ENCODE data around the gene CELF2. TPM values are rescaled to one million over a fixed set of nuclear protein-coding genes. Genes with fewer than 3 reads are reported as not detected.

CELF2 gene
- polyA plus RNA-seq, 1 donor from 2014 or later = 55.5 TPM

DNA sequence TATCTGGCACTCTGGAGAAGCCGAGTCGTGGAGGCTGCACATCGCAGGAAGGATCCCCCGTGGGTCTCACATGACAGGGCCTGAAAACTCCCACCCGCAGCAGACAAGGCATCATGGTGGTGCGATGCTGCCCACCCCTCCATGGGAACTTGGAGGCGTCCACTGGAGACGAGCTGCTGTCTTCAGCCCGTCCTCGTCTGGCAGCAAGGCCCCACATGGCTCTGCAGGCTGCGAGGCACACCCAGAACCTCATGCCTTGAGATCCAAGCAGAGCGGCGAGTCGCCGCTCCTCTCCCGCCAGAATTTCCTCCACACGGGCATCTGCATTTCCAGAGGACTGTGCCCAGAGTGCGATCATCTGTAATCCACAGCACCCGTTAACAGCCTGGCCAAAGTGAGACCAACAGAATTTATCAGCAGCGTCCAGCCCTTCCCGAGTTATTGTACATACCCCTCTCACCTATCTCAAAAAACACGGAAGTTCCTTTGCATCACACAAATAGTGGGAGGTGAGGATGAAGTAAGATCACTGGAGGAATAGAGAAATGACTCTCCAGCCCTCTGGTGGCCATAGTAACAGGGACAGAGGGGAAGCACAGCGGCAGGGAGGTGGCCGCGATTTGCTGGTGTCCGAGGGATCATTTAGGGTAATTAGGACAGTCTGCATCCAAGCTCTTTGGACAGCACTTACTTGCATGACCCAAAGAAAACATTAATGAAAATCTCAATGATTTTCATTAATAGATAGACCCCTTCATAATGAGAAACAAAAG is 301.3 kb downstream of the CELF2 start:
- Histone ChIP-seq H3K27me3 (ENCODE audit: insufficient read depth, low read depth, low read length) (no peaks in the 10 kb centered on the region), H3K9me2 (ENCODE audit: insufficient read depth, low read length) (no peaks in the 10 kb centered on the region), H3K4me2 (ENCODE audit: low read length) (no peak overlapping the region), H3K9me3 (ENCODE audit: low read length) (peaks cover under 1% of the 10 kb centered on the region), H3K9ac (ENCODE audit: low read length) (no peak overlapping the region), H3F3A (ENCODE audit: insufficient read depth, low read length, poor library complexity, severe bottlenecking) (no peaks in the 10 kb centered on the region), H4K20me1 (ENCODE audit: insufficient read depth) (no peaks in the 10 kb centered on the region), H3K27ac (ENCODE audit: low read length) (no peak overlapping the region), H3K4me3 (ENCODE audit: low read length) (no peak overlapping the region), H3K79me2 (replicated peaks; ENCODE audit: insufficient read depth, low read length) (no peaks in the 10 kb centered on the region), H3K36me3 (ENCODE audit: insufficient read depth, low read length) (peaks cover 23% of the 10 kb centered on the region), H2AFZ (ENCODE audit: low read depth, low read length) (no peak overlapping the region)
- TF ChIP-seq SMC3 (conservative IDR thresholded peaks at IDR 0.05; ENCODE audit: poor library complexity) = no peak
- TF ChIP-seq EZH2 (IDR thresholded peaks at IDR 0.05; ENCODE audit: borderline replicate concordance, insufficient read depth, low read length, poor library complexity, severe bottlenecking) = no peak
- TF ChIP-seq TAF1 (IDR thresholded peaks at IDR 0.05; ENCODE audit: low read depth) = no peak
- TF ChIP-seq MXI1 (conservative IDR thresholded peaks at IDR 0.05; ENCODE audit: poor library complexity, severe bottlenecking) = no peak
- TF ChIP-seq RAD21 (conservative IDR thresholded peaks at IDR 0.05) = no peak
- TF ChIP-seq, protein P1, sequence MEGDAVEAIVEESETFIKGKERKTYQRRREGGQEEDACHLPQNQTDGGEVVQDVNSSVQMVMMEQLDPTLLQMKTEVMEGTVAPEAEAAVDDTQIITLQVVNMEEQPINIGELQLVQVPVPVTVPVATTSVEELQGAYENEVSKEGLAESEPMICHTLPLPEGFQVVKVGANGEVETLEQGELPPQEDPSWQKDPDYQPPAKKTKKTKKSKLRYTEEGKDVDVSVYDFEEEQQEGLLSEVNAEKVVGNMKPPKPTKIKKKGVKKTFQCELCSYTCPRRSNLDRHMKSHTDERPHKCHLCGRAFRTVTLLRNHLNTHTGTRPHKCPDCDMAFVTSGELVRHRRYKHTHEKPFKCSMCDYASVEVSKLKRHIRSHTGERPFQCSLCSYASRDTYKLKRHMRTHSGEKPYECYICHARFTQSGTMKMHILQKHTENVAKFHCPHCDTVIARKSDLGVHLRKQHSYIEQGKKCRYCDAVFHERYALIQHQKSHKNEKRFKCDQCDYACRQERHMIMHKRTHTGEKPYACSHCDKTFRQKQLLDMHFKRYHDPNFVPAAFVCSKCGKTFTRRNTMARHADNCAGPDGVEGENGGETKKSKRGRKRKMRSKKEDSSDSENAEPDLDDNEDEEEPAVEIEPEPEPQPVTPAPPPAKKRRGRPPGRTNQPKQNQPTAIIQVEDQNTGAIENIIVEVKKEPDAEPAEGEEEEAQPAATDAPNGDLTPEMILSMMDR (IDR thresholded peaks at IDR 0.05; ENCODE audit: poor library complexity, severe bottlenecking) = no peak
- TF ChIP-seq EP300 (conservative IDR thresholded peaks at IDR 0.05; ENCODE audit: poor library complexity, severe bottlenecking) = no peak
- TF ChIP-seq POLR2AphosphoS5 (IDR thresholded peaks at IDR 0.05) = no peak
- TF ChIP-seq, protein P2, sequence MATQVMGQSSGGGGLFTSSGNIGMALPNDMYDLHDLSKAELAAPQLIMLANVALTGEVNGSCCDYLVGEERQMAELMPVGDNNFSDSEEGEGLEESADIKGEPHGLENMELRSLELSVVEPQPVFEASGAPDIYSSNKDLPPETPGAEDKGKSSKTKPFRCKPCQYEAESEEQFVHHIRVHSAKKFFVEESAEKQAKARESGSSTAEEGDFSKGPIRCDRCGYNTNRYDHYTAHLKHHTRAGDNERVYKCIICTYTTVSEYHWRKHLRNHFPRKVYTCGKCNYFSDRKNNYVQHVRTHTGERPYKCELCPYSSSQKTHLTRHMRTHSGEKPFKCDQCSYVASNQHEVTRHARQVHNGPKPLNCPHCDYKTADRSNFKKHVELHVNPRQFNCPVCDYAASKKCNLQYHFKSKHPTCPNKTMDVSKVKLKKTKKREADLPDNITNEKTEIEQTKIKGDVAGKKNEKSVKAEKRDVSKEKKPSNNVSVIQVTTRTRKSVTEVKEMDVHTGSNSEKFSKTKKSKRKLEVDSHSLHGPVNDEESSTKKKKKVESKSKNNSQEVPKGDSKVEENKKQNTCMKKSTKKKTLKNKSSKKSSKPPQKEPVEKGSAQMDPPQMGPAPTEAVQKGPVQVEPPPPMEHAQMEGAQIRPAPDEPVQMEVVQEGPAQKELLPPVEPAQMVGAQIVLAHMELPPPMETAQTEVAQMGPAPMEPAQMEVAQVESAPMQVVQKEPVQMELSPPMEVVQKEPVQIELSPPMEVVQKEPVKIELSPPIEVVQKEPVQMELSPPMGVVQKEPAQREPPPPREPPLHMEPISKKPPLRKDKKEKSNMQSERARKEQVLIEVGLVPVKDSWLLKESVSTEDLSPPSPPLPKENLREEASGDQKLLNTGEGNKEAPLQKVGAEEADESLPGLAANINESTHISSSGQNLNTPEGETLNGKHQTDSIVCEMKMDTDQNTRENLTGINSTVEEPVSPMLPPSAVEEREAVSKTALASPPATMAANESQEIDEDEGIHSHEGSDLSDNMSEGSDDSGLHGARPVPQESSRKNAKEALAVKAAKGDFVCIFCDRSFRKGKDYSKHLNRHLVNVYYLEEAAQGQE (IDR thresholded peaks at IDR 0.05; ENCODE audit: borderline replicate concordance) = no peak

DNA sequence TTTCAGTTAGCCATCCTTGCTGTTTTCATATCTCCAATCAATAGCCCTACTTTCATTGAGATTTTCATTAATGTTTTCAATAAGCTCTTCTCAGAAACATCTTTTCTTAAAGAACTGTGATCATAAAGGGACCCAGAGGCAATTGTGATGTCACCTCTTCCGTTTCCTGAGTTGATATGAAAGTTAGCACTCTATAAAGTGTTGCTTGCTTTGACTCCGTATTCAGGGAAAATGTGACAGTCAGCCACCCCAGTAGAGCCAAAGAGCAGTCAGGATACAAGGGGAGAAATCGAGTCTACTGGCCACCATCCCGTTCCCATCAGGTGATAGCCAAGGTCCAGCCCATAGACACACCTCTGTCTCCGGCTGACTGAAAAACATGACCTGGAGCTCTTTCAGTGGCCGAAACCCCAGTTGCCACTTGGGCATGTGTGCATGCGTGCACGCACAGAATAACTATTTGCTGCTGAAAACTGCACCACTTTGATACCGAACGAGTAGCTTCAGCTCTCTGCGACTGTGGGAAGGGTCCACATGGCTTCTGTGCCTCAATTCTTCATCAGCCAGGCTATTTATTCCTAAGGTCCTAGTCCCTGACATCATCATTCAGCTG is 302.4 kb downstream of the CELF2 start:
- Histone ChIP-seq H4K20me1 (ENCODE audit: insufficient read depth) (no peaks in the 10 kb centered on the region), H3K36me3 (ENCODE audit: insufficient read depth, low read length) (peaks cover 24% of the 10 kb centered on the region), H2AFZ (ENCODE audit: low read depth, low read length) (no peak overlapping the region), H3K9me3 (ENCODE audit: low read length) (no peaks in the 10 kb centered on the region), H3K4me2 (ENCODE audit: low read length) (no peak overlapping the region), H3K4me3 (ENCODE audit: low read length) (no peak overlapping the region), H3K27ac (ENCODE audit: low read length) (no peak overlapping the region), H3K79me2 (replicated peaks; ENCODE audit: insufficient read depth, low read length) (no peaks in the 10 kb centered on the region), H3F3A (ENCODE audit: insufficient read depth, low read length, poor library complexity, severe bottlenecking) (no peaks in the 10 kb centered on the region), H3K9ac (ENCODE audit: low read length) (no peak overlapping the region), H3K9me2 (ENCODE audit: insufficient read depth, low read length) (no peaks in the 10 kb centered on the region), H3K27me3 (ENCODE audit: insufficient read depth, low read depth, low read length) (no peaks in the 10 kb centered on the region)
- no peak for TF ChIP-seq EP300 (conservative IDR thresholded peaks at IDR 0.05; ENCODE audit: poor library complexity, severe bottlenecking)
